Melanocyte of skin (primary cell): Measurements from ENCODE around the gene LRRC66. TPM values are rescaled to one million over a fixed set of nuclear protein-coding genes. Genes with fewer than 3 reads are reported as not detected.

Experiments used
- small RNA-seq, 2 donors: library from RNA; depleted of rRNA; stranded (forward); fragments of <200 nt; gene quantifications; one replicate each; pipeline ENCODE3, GENCODE V24; 2012
- total RNA-seq, 2 donors: library from RNA; depleted of rRNA; stranded (reverse); fragments of >200 nt; gene quantifications; 2 replicates each; pipeline ENCODE4 v1.2.3, GENCODE V29; 2012

Gene LRRC66
- total RNA-seq: under 1 TPM; under 0.01 to 0.34 TPM

GRCh38 chr4:52019936-52020657 lies at the start of gene LRRC66:
Gene LRRC66 (minus strand): TSS chr4:52020363. CDS start chr4:52017613, 2,750 bp downstream.

GRCh38 chr4:52051213-52051614 lies 31.1 kb upstream of the LRRC66 start, which contains the start of gene SPATA18:
Gene SPATA18 (plus strand): TSS chr4:52051304. CDS start chr4:52051705, 401 bp downstream.

GRCh38 chr4:52038103-52038912 lies 18.1 kb upstream of the LRRC66 start, which contains the start of gene SGCB:
Gene SGCB (minus strand): TSS chr4:52038299. CDS start chr4:52038259, 40 bp downstream.

Small RNA genes within 50 kb of the gene (small RNA-seq; reads per million reads assigned to genes)
- 0 reads per million in 2 donors for gene AC104784.1

Other genes starting within 250 kb of the LRRC66 start
- gene DCUN1D4, start 177.2 kb downstream of the LRRC66 start, total RNA-seq: 10 to 100 TPM; 34.8 to 42.3 TPM
- gene SGCB, start 17.9 kb upstream of the LRRC66 start, total RNA-seq: 10 to 100 TPM; 18.3 to 20.0 TPM
- 10 to 100 TPM in 1 of 2 donors, 1 to 10 TPM in 1; 7.7 to 10.7 TPM for gene SPATA18, start 30.9 kb upstream of the LRRC66 start, total RNA-seq